C4-2B (cell line): Measurements from ENCODE around the gene NPVF.

Experiments
- H3K27ac ChIP-seq: fragments of 450-650 bp; 2 replicates; pipeline ENCODE4 v1.5.1; 2017
- ZFX ChIP-seq: fragments of 450-650 bp; IDR thresholded peaks from 2 replicates; pipeline ENCODE4 v1.6.1; 2017
- TF ChIP-seq, protein P1 (sequence below): fragments of 450-650 bp; conservative IDR thresholded peaks from 2 replicates; pipeline ENCODE4 v1.5.1; 2017; ENCODE audit warnings: mild to moderate bottlenecking

NPVF gene

DNA sequence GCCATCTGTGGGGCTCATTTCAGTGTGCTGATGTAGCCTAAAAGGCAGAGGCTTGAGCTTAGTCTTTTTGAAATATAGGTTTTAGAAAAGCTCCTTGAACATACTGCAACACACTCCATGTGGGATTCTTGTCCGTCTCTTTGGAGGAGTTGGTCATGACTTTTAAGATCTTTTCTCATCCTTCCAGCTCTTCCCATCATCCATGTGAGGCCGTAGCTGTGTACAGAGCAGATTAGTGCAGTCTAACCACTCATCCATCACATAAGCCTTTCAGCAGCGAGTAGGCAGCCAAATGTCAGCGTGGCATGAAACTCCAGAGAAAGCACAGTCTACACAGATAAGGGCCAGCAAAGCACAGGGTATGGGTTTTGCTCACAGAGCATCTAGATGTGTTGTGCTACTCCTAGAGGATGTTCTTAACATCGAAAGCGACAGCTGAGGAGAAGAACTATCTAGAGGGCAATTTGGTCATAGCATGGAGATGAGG, 28.1 kb upstream of the NPVF start:
- no peak overlapping the region for H3K27ac ChIP-seq
- no peak for TF ChIP-seq ZFX
- TF ChIP-seq, protein P1, sequence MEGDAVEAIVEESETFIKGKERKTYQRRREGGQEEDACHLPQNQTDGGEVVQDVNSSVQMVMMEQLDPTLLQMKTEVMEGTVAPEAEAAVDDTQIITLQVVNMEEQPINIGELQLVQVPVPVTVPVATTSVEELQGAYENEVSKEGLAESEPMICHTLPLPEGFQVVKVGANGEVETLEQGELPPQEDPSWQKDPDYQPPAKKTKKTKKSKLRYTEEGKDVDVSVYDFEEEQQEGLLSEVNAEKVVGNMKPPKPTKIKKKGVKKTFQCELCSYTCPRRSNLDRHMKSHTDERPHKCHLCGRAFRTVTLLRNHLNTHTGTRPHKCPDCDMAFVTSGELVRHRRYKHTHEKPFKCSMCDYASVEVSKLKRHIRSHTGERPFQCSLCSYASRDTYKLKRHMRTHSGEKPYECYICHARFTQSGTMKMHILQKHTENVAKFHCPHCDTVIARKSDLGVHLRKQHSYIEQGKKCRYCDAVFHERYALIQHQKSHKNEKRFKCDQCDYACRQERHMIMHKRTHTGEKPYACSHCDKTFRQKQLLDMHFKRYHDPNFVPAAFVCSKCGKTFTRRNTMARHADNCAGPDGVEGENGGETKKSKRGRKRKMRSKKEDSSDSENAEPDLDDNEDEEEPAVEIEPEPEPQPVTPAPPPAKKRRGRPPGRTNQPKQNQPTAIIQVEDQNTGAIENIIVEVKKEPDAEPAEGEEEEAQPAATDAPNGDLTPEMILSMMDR, result no peak

DNA sequence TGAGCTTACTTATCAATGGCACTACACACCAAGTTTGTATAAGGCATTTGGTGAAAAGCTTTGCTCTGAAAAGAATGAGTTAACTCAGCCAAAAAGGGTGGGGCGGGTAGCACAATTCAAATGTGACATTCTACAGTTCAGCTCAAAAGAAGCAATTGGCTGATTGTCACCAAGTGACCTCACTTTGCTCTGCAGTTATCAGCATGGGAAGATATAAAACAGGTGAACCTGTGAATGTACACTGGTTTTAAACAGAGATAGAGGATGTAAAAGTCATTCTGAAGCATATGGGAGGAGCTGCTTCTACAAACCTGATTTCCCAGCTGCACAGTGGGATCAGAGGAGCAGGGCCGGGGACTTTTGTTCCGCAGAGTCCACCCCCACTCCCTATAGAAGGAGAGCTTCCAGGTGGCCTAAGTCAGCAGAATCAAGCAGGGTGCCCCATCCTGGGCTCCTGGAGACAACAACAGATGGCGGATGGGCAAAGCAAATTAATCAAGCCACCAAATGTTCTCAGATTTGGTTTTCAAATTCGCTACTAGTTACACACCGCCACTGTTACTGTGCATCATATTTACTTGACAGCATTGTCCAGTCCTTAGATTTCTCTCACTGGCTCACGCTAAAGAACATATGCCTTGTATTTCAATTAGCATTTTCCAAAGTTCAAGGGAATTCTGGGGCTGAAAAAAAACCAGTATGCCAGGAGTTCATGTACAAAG, 27.5 kb upstream of the NPVF start:
- no peak for TF ChIP-seq ZFX
- TF ChIP-seq, protein P1, result no peak
- H3K27ac ChIP-seq, result no peak overlapping the region

DNA sequence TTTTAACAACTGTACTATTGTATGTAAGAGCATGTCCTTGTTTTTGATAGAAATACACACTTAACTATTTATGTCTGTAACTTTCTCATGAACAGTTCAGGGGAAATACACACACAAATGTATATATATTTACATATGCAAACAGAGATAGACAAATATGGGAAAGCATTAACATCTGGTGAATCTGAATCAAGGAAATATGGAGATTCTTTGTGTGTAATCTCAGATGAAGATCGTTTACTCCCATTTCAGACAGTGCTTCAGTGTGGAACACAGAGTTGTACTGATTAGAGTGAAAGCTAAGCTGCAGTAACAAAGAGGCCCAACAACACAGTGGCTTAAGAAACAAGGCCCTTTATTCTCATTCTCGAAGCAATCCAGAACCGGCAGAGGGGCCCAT, 26.3 kb upstream of the NPVF start:
- TF ChIP-seq, protein P1, result no peak
- no peak for TF ChIP-seq ZFX
- no peak overlapping the region for H3K27ac ChIP-seq

DNA sequence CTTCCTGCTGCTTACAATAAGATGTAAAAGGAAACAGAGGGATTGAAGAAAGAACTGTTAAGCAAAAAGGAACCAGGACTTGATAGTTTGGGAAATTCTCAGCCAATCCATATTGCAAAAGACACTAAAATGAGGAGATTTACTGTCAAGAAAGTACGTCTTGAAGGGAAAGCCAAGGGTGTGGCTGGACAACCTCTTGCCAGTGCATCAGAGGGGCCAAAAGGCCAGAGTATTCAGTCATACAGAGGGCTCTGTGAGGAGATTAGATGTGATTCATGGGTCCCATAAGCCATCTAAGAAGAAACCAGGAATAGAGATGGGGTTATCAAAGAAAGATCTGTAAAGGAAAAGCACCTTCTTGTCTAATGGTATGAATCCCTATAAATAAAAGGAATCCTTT, 25.4 kb upstream of the NPVF start:
- no peak overlapping the region for H3K27ac ChIP-seq
- TF ChIP-seq ZFX, result no peak
- TF ChIP-seq, protein P1, result no peak

DNA sequence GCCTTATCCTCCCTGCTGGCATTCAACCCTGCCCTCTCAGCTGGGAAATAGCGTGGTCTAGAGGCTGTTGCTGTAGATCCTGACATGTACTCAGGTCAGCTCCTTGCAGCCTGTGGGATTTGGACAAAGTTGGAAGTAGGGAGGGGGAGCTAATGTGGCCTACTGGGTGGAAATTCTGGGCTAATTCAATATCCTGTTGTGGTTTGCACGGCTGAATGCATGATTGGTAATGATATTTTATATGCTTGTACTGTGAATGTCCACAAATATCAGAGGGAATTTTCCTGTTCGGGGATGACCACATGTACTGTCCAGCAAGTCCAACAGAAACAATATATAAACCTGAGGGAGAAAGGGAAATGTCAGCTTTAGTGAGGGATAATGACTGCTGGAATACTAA, 22.1 kb upstream of the NPVF start:
- peak overlapping the region; percentile 93 for H3K27ac ChIP-seq
- no peak for TF ChIP-seq ZFX
- TF ChIP-seq, protein P1, result no peak

DNA sequence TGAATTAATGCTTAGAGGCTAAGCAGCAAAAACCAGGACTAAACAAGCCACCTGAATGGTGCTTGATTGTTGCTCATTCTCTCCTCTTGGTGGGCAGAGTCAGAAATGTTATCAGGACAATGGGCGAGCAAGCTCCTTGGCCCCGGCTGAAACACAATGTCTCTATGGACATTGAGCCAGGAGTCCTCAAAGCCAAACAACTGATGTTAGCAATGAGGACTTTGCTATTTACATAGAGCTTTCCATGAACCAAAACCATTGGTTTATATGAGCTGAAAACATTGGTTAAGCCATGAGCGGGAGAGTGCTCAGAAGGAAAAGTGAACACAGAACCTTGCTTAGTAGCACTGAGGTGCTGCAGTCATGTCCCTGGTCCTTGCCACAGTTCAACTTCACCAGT, 21.5 kb upstream of the NPVF start:
- TF ChIP-seq, protein P1, result no peak
- H3K27ac ChIP-seq, result peak overlapping the region; percentile 93

DNA sequence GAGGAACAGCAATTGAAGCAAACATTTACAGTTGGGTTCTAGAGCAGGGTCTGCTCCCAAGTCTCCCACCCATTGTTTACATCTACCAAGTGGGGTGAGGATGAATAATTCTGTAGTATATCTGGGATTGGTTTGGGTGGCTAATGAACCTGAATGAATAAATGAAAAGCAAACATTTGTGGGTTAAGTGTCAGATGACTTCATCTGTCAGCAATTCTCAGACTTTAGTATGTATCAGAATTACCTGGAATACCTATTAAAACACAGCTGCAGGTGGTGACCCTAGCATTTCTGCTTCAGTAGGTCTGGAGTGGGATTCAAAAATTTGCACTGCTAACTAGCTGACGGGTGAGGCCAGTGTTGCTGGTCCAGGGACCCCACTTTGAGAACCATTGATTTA, 18.0 kb upstream of the NPVF start:
- no peak overlapping the region for H3K27ac ChIP-seq
- TF ChIP-seq, protein P1, result no peak
- no peak for TF ChIP-seq ZFX
